Activated CD8-positive, alpha-beta T cell treated with anti-CD3 and anti-CD28 coated beads for 36 hours (primary cell): ENCODE measurements around the gene SARS1. TPM values are rescaled to one million over a fixed set of nuclear protein-coding genes. Genes with fewer than 3 reads are reported as not detected.
A peak's percentile ranks its signal among the peaks of the same experiment; 100 is the strongest.

Experiments
- ATAC-seq: fragments of 200-7000 bp; cut with Tn5 transposase; one replicate; pipeline ENCODE4 v1.10.0; 2021; ENCODE audit warnings: mild to moderate bottlenecking, moderate library complexity
- CTCF ChIA-PET: fragments of 350-600 bp; sonication (Branson Sonifier 250); formaldehyde crosslinking; loops from one replicate; lab custom pipeline; 2021; ENCODE audit warnings: antibody characterized with exemption; lab: Charles Lee
- POLR2A ChIA-PET: fragments of 350-600 bp; sonication (Branson Sonifier 250); formaldehyde crosslinking; loops from one replicate; lab custom pipeline; 2021; ENCODE audit warnings: antibody characterized with exemption; lab: Charles Lee
- DNase-seq: peaks from one replicate; pipeline ENCODE4 v3.0.0-alpha.2; 2020
- H3K27ac Mint-ChIP-seq: one replicate; pipeline ENCODE4 v1.8.0; 2021; ENCODE audit warnings: mild to moderate bottlenecking, mixed read lengths
- H3K27me3 Mint-ChIP-seq: one replicate; pipeline ENCODE4 v1.8.0; 2021; ENCODE audit warnings: mixed read lengths
- H3K36me3 Mint-ChIP-seq: one replicate; pipeline ENCODE4 v1.8.0; 2021; ENCODE audit warnings: low read depth, mixed read lengths
- H3K4me1 Mint-ChIP-seq: one replicate; pipeline ENCODE4 v1.8.0; 2021; ENCODE audit warnings: low read depth, mixed read lengths
- H3K4me3 Mint-ChIP-seq: one replicate; pipeline ENCODE4 v1.8.0; 2021; ENCODE audit warnings: mild to moderate bottlenecking, moderate library complexity, mixed read lengths
- H3K9me3 Mint-ChIP-seq: one replicate; pipeline ENCODE4 v1.8.0; 2021; ENCODE audit warnings: mixed read lengths
- CTCF ChIP-seq: fragments of 200-600 bp; IDR thresholded peaks from one replicate; pipeline ENCODE4 v1.8.0; 2022; ENCODE audit warnings: antibody characterized with exemption, mild to moderate bottlenecking
- intact Hi-C: fragments of 100-400 bp; cut with micrococcal nuclease; formaldehyde crosslinking; loops from one replicate; pipeline ENCODE4 v1.10.0; 2022
- total RNA-seq, 2 experiments: library from RNA; stranded (reverse); gene quantifications; one replicate each; pipeline ENCODE4 v1.2.3, GENCODE V29; 2021

The SARS1 gene
- total RNA-seq, 2 experiments from 2014 or later: 226 to 228 TPM

- Mint-ChIP-seq H3K4me1 (peaks cover 19% of the 10 kb centered on the region), H3K9me3 (no peaks in the 10 kb centered on the region), H3K27me3 (no peaks in the 10 kb centered on the region), H3K27ac (no peak overlapping the region), H3K4me3 (no peak overlapping the region), H3K36me3 (no peaks in the 10 kb centered on the region)
- ChIA-PET CTCF (interaction anchor here (1.0 to 4.0 kb wide), 8 partner anchors 8 to 334 kb away, joined by 4 to 54 read pairs (median 5); partner anchors contain the start of genes SARS1 and SORT1), POLR2A (interaction anchor here (0.6 to 2.3 kb wide), 3 partner anchors 15 to 32 kb away, joined by 3 to 10 read pairs (median 4); partner anchors contain the start of gene SARS1)
- no peak for ATAC-seq
- intact Hi-C loops: no loop called here
- no peak for DNase-seq
- TF ChIP-seq CTCF: no peak
These were observed 15.0 kb upstream of the SARS1 start for GRCh38 chr1:109198745-109199144.

GRCh38 chr1:109199710-109200109 lies 14.0 kb upstream of the SARS1 start:
- Mint-ChIP-seq H3K27ac (peak overlapping the region; percentile 72), H3K4me3 (no peak overlapping the region), H3K27me3 (no peaks in the 10 kb centered on the region), H3K4me1 (peaks cover 19% of the 10 kb centered on the region), H3K36me3 (no peaks in the 10 kb centered on the region), H3K9me3 (no peaks in the 10 kb centered on the region)
- intact Hi-C loops: no loop called here
- DNase-seq (peak; percentile 43), ATAC-seq (peak; percentile 19)
- POLR2A ChIA-PET: interaction anchor here (0.7 to 2.3 kb wide), 4 partner anchors 14 to 100 kb away, joined by 3 to 10 read pairs (median 4); partner anchors contain the start of gene SARS1
- no peak for TF ChIP-seq CTCF
- CTCF ChIA-PET: interaction anchor here (0.7 to 4.0 kb wide), 11 partner anchors 8 to 333 kb away, joined by 3 to 54 read pairs (median 5); partner anchors contain the start of genes ELAPOR1, SARS1 and SORT1

GRCh38 chr1:109201123-109201703 lies 12.5 kb upstream of the SARS1 start:
- H3K27me3 Mint-ChIP-seq: no peaks in the 10 kb centered on the region
- intact Hi-C loops: no loop called here
- POLR2A ChIA-PET: interaction anchor here (0.8 to 0.9 kb wide), 2 partner anchors 13 to 31 kb away, joined by 3 read pairs; partner anchors contain the start of gene SARS1
- DNase-seq (peak; percentile 93), ATAC-seq (peak; percentile 96)
- CTCF ChIA-PET: interaction anchor here (0.6 to 4.0 kb wide), 26 partner anchors 10 to 332 kb away, joined by 3 to 54 read pairs (median 4); partner anchors contain the start of genes ELAPOR1, SARS1, SORT1 and TMEM167B
- H3K9me3 Mint-ChIP-seq: no peaks in the 10 kb centered on the region
- H3K4me1 Mint-ChIP-seq: peaks cover 19% of the 10 kb centered on the region
- TF ChIP-seq CTCF: peak; percentile 69
- H3K4me3 Mint-ChIP-seq: no peak overlapping the region
- no peak overlapping the region for H3K27ac Mint-ChIP-seq
- H3K36me3 Mint-ChIP-seq: no peaks in the 10 kb centered on the region

- no peaks in the 10 kb centered on the region for H3K9me3 Mint-ChIP-seq
- H3K4me3 Mint-ChIP-seq: no peak overlapping the region
- no peak for TF ChIP-seq CTCF
- no peaks in the 10 kb centered on the region for H3K36me3 Mint-ChIP-seq
- H3K27ac Mint-ChIP-seq: no peak overlapping the region
- H3K4me1 Mint-ChIP-seq: peaks cover 13% of the 10 kb centered on the region
- POLR2A ChIA-PET: interaction anchor here (1.1 to 2.5 kb wide), 4 partner anchors 10 to 221 kb away, joined by 3 to 10 read pairs (median 4); partner anchors contain the start of gene PSMA5
- no peaks in the 10 kb centered on the region for H3K27me3 Mint-ChIP-seq
- DNase-seq: no peak
- no peak for ATAC-seq
- CTCF ChIA-PET: interaction anchor here (0.8 to 1.3 kb wide), 3 partner anchors 10 to 88 kb away, joined by 3 read pairs; no protein-coding TSS in a partner anchor
- intact Hi-C loops: no loop called here
These were observed 9.2 kb upstream of the SARS1 start for GRCh38 chr1:109204484-109204883.

- ChIA-PET CTCF (interaction anchor here (1.2 to 1.5 kb wide), 2 partner anchors 9 to 15 kb away, joined by 3 to 4 read pairs; no protein-coding TSS in a partner anchor), POLR2A (interaction anchor here (1.2 to 2.5 kb wide), 2 partner anchors 9 kb away, joined by 5 to 10 read pairs; no protein-coding TSS in a partner anchor)
- H3K27me3 Mint-ChIP-seq: no peaks in the 10 kb centered on the region
- intact Hi-C loops: loop anchor here (5.0 kb wide), 1 partner anchor 56 kb away; no protein-coding TSS in a partner anchor
- peaks cover 3% of the 10 kb centered on the region for H3K4me1 Mint-ChIP-seq
- no peak for TF ChIP-seq CTCF
- no peak overlapping the region for H3K4me3 Mint-ChIP-seq
- H3K27ac Mint-ChIP-seq: no peak overlapping the region
- no peaks in the 10 kb centered on the region for H3K36me3 Mint-ChIP-seq
- no peaks in the 10 kb centered on the region for H3K9me3 Mint-ChIP-seq
- ATAC-seq (no peak), DNase-seq (no peak)
These were observed 7.4 kb upstream of the SARS1 start for GRCh38 chr1:109206339-109206738.
